ENCODE data around the gene TTF2.

Gene TTF2

GRCh38 chr1:117046781-117047180, 13.3 kb upstream of the TTF2 start:
- DNase-seq (ENCODE audit: extremely low spot score) = no peak
- CTCF ChIA-PET = no interaction called here
- POLR2A ChIA-PET = interaction anchor here (2.7 kb wide), 1 partner anchor 13 kb away, joined by 11 read pairs; the partner anchor contains the start of gene TTF2
- no peak for TF ChIP-seq BHLHE40 (IDR thresholded peaks at IDR 0.05; ENCODE audit: borderline replicate concordance)
- TF ChIP-seq FOXA1 (IDR thresholded peaks at IDR 0.05) = no peak
- no peak for TF ChIP-seq HDGF (IDR thresholded peaks at IDR 0.05; ENCODE audit: borderline replicate concordance)
- TF ChIP-seq NFRKB (IDR thresholded peaks at IDR 0.05) = no peak
- no peak for TF ChIP-seq CTBP1 (IDR thresholded peaks at IDR 0.05; ENCODE audit: borderline replicate concordance)

- POLR2A ChIA-PET = interaction anchor here (2.7 kb wide), 1 partner anchor 13 kb away, joined by 11 read pairs; the partner anchor contains the start of gene TTF2
Observed at GRCh38 chr1:117047271-117047670, 12.9 kb upstream of the TTF2 start.

GRCh38 chr1:117049857-117050256, 10.3 kb upstream of the TTF2 start:
- no peak for DNase-seq (ENCODE audit: extremely low spot score)
- ChIA-PET POLR2A (interaction anchor here (1.0 kb wide), 1 partner anchor 10 kb away, joined by 4 read pairs; the partner anchor contains the start of gene TTF2), CTCF (no interaction called here)
- TF ChIP-seq ELF4 (IDR thresholded peaks at IDR 0.05) = no peak
- TF ChIP-seq LEF1 (IDR thresholded peaks at IDR 0.05; ENCODE audit: borderline replicate concordance) = no peak
- TF ChIP-seq ZNF384 (IDR thresholded peaks at IDR 0.05) = no peak
- no peak for TF ChIP-seq NFRKB (IDR thresholded peaks at IDR 0.05)
- TF ChIP-seq TARDBP (IDR thresholded peaks at IDR 0.05) = no peak
- TF ChIP-seq CTBP1 (IDR thresholded peaks at IDR 0.05; ENCODE audit: borderline replicate concordance) = no peak
- no peak for TF ChIP-seq FOXA1 (IDR thresholded peaks at IDR 0.05)
- no peak for TF ChIP-seq FOXK2 (IDR thresholded peaks at IDR 0.05)
- no peak for TF ChIP-seq PKNOX1 (IDR thresholded peaks at IDR 0.05)
- no peak for TF ChIP-seq BHLHE40 (IDR thresholded peaks at IDR 0.05; ENCODE audit: borderline replicate concordance)
- no peak for TF ChIP-seq SP1 (IDR thresholded peaks at IDR 0.05)

More at GRCh38 chr1:117047271-117047670, 12.9 kb upstream of the TTF2 start:
- DNase-seq (ENCODE audit: extremely low spot score) = no peak
- no peak for TF ChIP-seq CTBP1 (IDR thresholded peaks at IDR 0.05; ENCODE audit: borderline replicate concordance)
- no peak for TF ChIP-seq ELF4 (IDR thresholded peaks at IDR 0.05)
- no peak for TF ChIP-seq SP1 (IDR thresholded peaks at IDR 0.05)
- TF ChIP-seq TARDBP (IDR thresholded peaks at IDR 0.05) = no peak
- TF ChIP-seq ZNF384 (IDR thresholded peaks at IDR 0.05) = no peak
- TF ChIP-seq FOXK2 (IDR thresholded peaks at IDR 0.05) = no peak
- no peak for TF ChIP-seq LEF1 (IDR thresholded peaks at IDR 0.05; ENCODE audit: borderline replicate concordance)
- TF ChIP-seq BHLHE40 (IDR thresholded peaks at IDR 0.05; ENCODE audit: borderline replicate concordance) = no peak
- TF ChIP-seq NFRKB (IDR thresholded peaks at IDR 0.05) = no peak
- TF ChIP-seq PKNOX1 (IDR thresholded peaks at IDR 0.05) = no peak
- TF ChIP-seq FOXM1 (IDR thresholded peaks at IDR 0.05; ENCODE audit: borderline replicate concordance) = no peak
- no peak for TF ChIP-seq SUZ12 (IDR thresholded peaks at IDR 0.05)
- CTCF ChIA-PET = no interaction called here

GRCh38 chr1:117051224-117052064, 8.7 kb upstream of the TTF2 start:
- TF ChIP-seq PKNOX1 (IDR thresholded peaks at IDR 0.05) = no peak
- no peak for TF ChIP-seq TARDBP (IDR thresholded peaks at IDR 0.05)
- no peak for TF ChIP-seq SUZ12 (IDR thresholded peaks at IDR 0.05)
- TF ChIP-seq ZNF384 (IDR thresholded peaks at IDR 0.05) = no peak
- TF ChIP-seq NFRKB (IDR thresholded peaks at IDR 0.05) = no peak
- no peak for TF ChIP-seq LEF1 (IDR thresholded peaks at IDR 0.05; ENCODE audit: borderline replicate concordance)
- no peak for TF ChIP-seq BHLHE40 (IDR thresholded peaks at IDR 0.05; ENCODE audit: borderline replicate concordance)
- no peak for TF ChIP-seq FOXM1 (IDR thresholded peaks at IDR 0.05; ENCODE audit: borderline replicate concordance)
- TF ChIP-seq SP1 (IDR thresholded peaks at IDR 0.05) = no peak
- TF ChIP-seq FOXK2 (IDR thresholded peaks at IDR 0.05) = no peak
- no peak for TF ChIP-seq CTBP1 (IDR thresholded peaks at IDR 0.05; ENCODE audit: borderline replicate concordance)
- no peak for TF ChIP-seq ARNT (IDR thresholded peaks at IDR 0.05)
- no peak for TF ChIP-seq ELF4 (IDR thresholded peaks at IDR 0.05)
- no peak for TF ChIP-seq L3MBTL2 (conservative IDR thresholded peaks at IDR 0.05)
- POLR2A ChIA-PET = interaction anchor here (1.4 kb wide), 1 partner anchor 8 kb away, joined by 4 read pairs; the partner anchor contains the start of gene TTF2
- CTCF ChIA-PET = interaction anchor here (0.7 kb wide), 1 partner anchor 477 kb away, joined by 3 read pairs; no protein-coding TSS in a partner anchor
- no peak for DNase-seq (ENCODE audit: extremely low spot score)

- ChIA-PET CTCF (interaction anchor here (0.6 kb wide), 1 partner anchor 67 kb away, joined by 3 read pairs; no protein-coding TSS in a partner anchor), POLR2A (no interaction called here)
- DNase-seq (ENCODE audit: extremely low spot score) = no peak
- TF ChIP-seq ELF4 (IDR thresholded peaks at IDR 0.05) = no peak
- TF ChIP-seq FOXA1 (IDR thresholded peaks at IDR 0.05) = no peak
- TF ChIP-seq HDGF (IDR thresholded peaks at IDR 0.05; ENCODE audit: borderline replicate concordance) = no peak
- TF ChIP-seq LEF1 (IDR thresholded peaks at IDR 0.05; ENCODE audit: borderline replicate concordance) = no peak
- TF ChIP-seq CTBP1 (IDR thresholded peaks at IDR 0.05; ENCODE audit: borderline replicate concordance) = no peak
- no peak for TF ChIP-seq TARDBP (IDR thresholded peaks at IDR 0.05)
- no peak for TF ChIP-seq BHLHE40 (IDR thresholded peaks at IDR 0.05; ENCODE audit: borderline replicate concordance)
- TF ChIP-seq FOXM1 (IDR thresholded peaks at IDR 0.05; ENCODE audit: borderline replicate concordance) = no peak
- TF ChIP-seq FOXK2 (IDR thresholded peaks at IDR 0.05) = no peak
- TF ChIP-seq ARNT (IDR thresholded peaks at IDR 0.05) = no peak
- no peak for TF ChIP-seq SP1 (IDR thresholded peaks at IDR 0.05)
- no peak for TF ChIP-seq SUZ12 (IDR thresholded peaks at IDR 0.05)
- no peak for TF ChIP-seq ZNF384 (IDR thresholded peaks at IDR 0.05)
- TF ChIP-seq L3MBTL2 (conservative IDR thresholded peaks at IDR 0.05) = no peak
- no peak for TF ChIP-seq NFRKB (IDR thresholded peaks at IDR 0.05)
- TF ChIP-seq PKNOX1 (IDR thresholded peaks at IDR 0.05) = no peak
Observed at GRCh38 chr1:117054068-117054467, 6.1 kb upstream of the TTF2 start.
